Endothelial cell of umbilical vein (primary cell): Measurements from ENCODE around the gene STYXL1. TPM values are rescaled to one million over a fixed set of nuclear protein-coding genes. Genes with fewer than 3 reads are reported as not detected.

Experiments
- BruUV-seq: library from RNA; stranded (reverse); fragments of 400-500 nt; replicated peaks from 2 replicates; lab custom pipeline; 2021; lab: Mats Ljungman, UMichigan
- CTCF ChIA-PET: fragments of 300-600, 350-600 bp; sonication (Branson Sonifier 250); formaldehyde crosslinking; loops from one replicate; lab custom pipeline; 2021; ENCODE audit warnings: antibody characterized with exemption, inconsistent platforms; lab: Charles Lee
- POLR2A ChIA-PET: fragments of 300-600, 350-600 bp; sonication (Branson Sonifier 250); formaldehyde crosslinking; loops from one replicate; lab custom pipeline; 2021; ENCODE audit warnings: antibody characterized with exemption, inconsistent platforms; lab: Charles Lee
- DNase-seq: peaks from one replicate; pipeline ENCODE4 v3.0.0-alpha.2; 2011; ENCODE audit warnings: low read depth, low spot score
- FAIRE-seq: peaks from 2 replicates; lab custom pipeline; 2011; peaks lifted over from hg19 to GRCh38; lab: Jason Lieb, UNC
- H2AFZ ChIP-seq: 2 replicates; pipeline ENCODE4 v1.6.0; 2012; ENCODE audit warnings: low read depth, low read length, control low read depth, inconsistent platforms
- H3K27ac ChIP-seq: 2 replicates; pipeline ENCODE4 v1.5.1; 2011; ENCODE audit warnings: low read depth, mild to moderate bottlenecking, control low read depth, low read length, moderate library complexity; ENCODE audit not compliant: insufficient read depth
- H3K27me3 ChIP-seq, 2 experiments: 2 replicates each; pipeline versions ENCODE4 v1.6.0 to v1.6.1; 2011; ENCODE audit warnings: low read length in 2 of 2, mixed read lengths in 1 of 2; ENCODE audit not compliant: control insufficient read depth in 2 of 2, insufficient read depth in 2 of 2
- H3K36me3 ChIP-seq, 2 experiments: 2 replicates in 1 of 2; 3 replicates in 1 of 2; pipeline ENCODE4 v1.5.1; 2011; ENCODE audit warnings: low read length in 2 of 2, mild to moderate bottlenecking in 1 of 2, moderate library complexity in 1 of 2; ENCODE audit not compliant: control insufficient read depth in 2 of 2, insufficient read depth in 2 of 2; ENCODE audit errors: extremely low read depth in 1 of 2
- H3K4me1 ChIP-seq: 3 replicates; pipeline ENCODE4 v1.5.1; 2011; ENCODE audit warnings: mild to moderate bottlenecking, low read length; ENCODE audit not compliant: control insufficient read depth, insufficient read depth; ENCODE audit errors: extremely low read depth
- H3K4me2 ChIP-seq: 2 replicates; pipeline ENCODE4 v1.6.1; 2011; ENCODE audit warnings: low read length, control low read depth, mixed read lengths; ENCODE audit not compliant: insufficient read depth
- H3K4me3 ChIP-seq, 3 experiments: fragments of 200-600 bp in 1 of 3; sonication (generic), shearing (Covaris generic) in 1 of 3; replicated peaks in 1 of 3; 2 replicates each; pipeline ENCODE4 v1.5.1; 2011 to 2016; ENCODE audit warnings: control low read depth in 3 of 3, low read length in 3 of 3, mild to moderate bottlenecking in 2 of 3, inconsistent platforms in 1 of 3, low read depth in 1 of 3, moderate library complexity in 1 of 3; ENCODE audit not compliant: insufficient read depth in 1 of 3
- H3K79me2 ChIP-seq: 2 replicates; pipeline ENCODE4 v1.6.0; 2012; ENCODE audit warnings: low read length, inconsistent platforms; ENCODE audit not compliant: control insufficient read depth, insufficient read depth
- H3K9ac ChIP-seq: replicated peaks from 2 replicates; pipeline ENCODE3; 2011; ENCODE audit warnings: low read length, control low read depth; ENCODE audit not compliant: insufficient read depth; ENCODE audit errors: extremely low read depth
- H3K9me1 ChIP-seq: replicated peaks from 3 replicates; pipeline ENCODE4 v1.6.0; 2011; ENCODE audit warnings: mild to moderate bottlenecking, low read length; ENCODE audit not compliant: control insufficient read depth, insufficient read depth; ENCODE audit errors: extremely low read depth
- H3K9me3 ChIP-seq: replicated peaks from 2 replicates; pipeline ENCODE4 v1.5.1; 2012; ENCODE audit warnings: low read length, inconsistent platforms; ENCODE audit not compliant: control insufficient read depth, insufficient read depth
- H4K20me1 ChIP-seq: replicated peaks from 2 replicates; pipeline ENCODE3; 2011; ENCODE audit warnings: mild to moderate bottlenecking, low read length; ENCODE audit not compliant: control insufficient read depth, insufficient read depth; ENCODE audit errors: extremely low read depth
- CTCF ChIP-seq, 2 donors: IDR thresholded peaks; 1 replicate in 1 of 2; 2 replicates in 1 of 2; pipeline ENCODE4 v1.5.1; 2011; ENCODE audit warnings: low read length in 2 of 2, mild to moderate bottlenecking in 2 of 2, moderate library complexity in 2 of 2, control low read depth in 1 of 2, inconsistent platforms in 1 of 2, low read depth in 1 of 2; ENCODE audit not compliant: insufficient read depth in 1 of 2; ENCODE audit errors: extremely low read depth in 1 of 2
- EZH2 ChIP-seq: IDR thresholded peaks from 2 replicates; pipeline ENCODE4 v1.6.1; 2012; ENCODE audit warnings: borderline replicate concordance, low read depth, mild to moderate bottlenecking, moderate library complexity, low read length, inconsistent platforms; ENCODE audit not compliant: severe bottlenecking
- FOS ChIP-seq: IDR thresholded peaks from 2 replicates; pipeline ENCODE4 v1.6.1; 2011; ENCODE audit warnings: mild to moderate bottlenecking, low read length, moderate library complexity, borderline replicate concordance; ENCODE audit not compliant: insufficient read depth
- GATA2 ChIP-seq: IDR thresholded peaks from 2 replicates; pipeline ENCODE4 v1.7.0; 2011; ENCODE audit warnings: low read depth, mild to moderate bottlenecking, moderate library complexity, mixed read lengths, low read length; ENCODE audit not compliant: insufficient read length, insufficient read depth
- JUN ChIP-seq: IDR thresholded peaks from 2 replicates; pipeline ENCODE4 v1.6.1; 2011; ENCODE audit warnings: borderline replicate concordance, low read depth; ENCODE audit not compliant: insufficient read length, insufficient read depth
- MAX ChIP-seq: IDR thresholded peaks from 2 replicates; pipeline ENCODE4 v1.6.1; 2011; ENCODE audit not compliant: insufficient read depth, insufficient read length
- MYC ChIP-seq: IDR thresholded peaks from one replicate; pipeline ENCODE4 v1.6.1; 2011; ENCODE audit warnings: mild to moderate bottlenecking, low read depth, low read length
- POLR2A ChIP-seq: IDR thresholded peaks from 2 replicates; pipeline ENCODE4 v1.6.1; 2012; ENCODE audit warnings: low read depth, mild to moderate bottlenecking, control low read depth, low read length
- POLR2AphosphoS5 ChIP-seq: IDR thresholded peaks from 2 replicates; pipeline ENCODE4 v1.6.1; 2012; ENCODE audit warnings: low read depth, mild to moderate bottlenecking, control low read depth, low read length, moderate library complexity; ENCODE audit not compliant: insufficient read depth
- dilution Hi-C: fragments of 300-500 bp; cut with MboI; formaldehyde crosslinking; loops from one replicate; pipeline ENCODE4 v1.15.0; 2019; ENCODE audit warnings: low sequenced_read_pairs; ENCODE audit not compliant: extremely low pct_ligation_motif_present
- intact Hi-C: fragments of 100-400 bp; cut with micrococcal nuclease; formaldehyde crosslinking; loops from one replicate; pipeline ENCODE4 v1.10.0; 2022
- polyA plus RNA-seq, 4 experiments: library from polyadenylated mRNA; depleted of rRNA in 3 of 4; stranded (reverse) in 3 of 4; unstranded in 1 of 4; fragments of >200 nt; gene quantifications; 2 replicates each; pipeline versions ENCODE4 v1.2.1 to v1.2.3, GENCODE V29; 2011 to 2012; ENCODE audit warnings: missing spikeins in 1 of 4
- total RNA-seq: library from RNA; stranded (reverse); gene quantifications from 2 replicates; pipeline ENCODE4 v1.2.3, GENCODE V29; 2021

STYXL1 gene
- total and polyA plus RNA-seq, 2 donors (not counting 3 experiments of a cell fraction or from before 2014, with no cell fraction given): 23.0 to 67.6 TPM

- no peaks in the 10 kb centered on the region for H3K79me2 ChIP-seq
- no TSS peak for BruUV-seq
- intact Hi-C loops: loop anchor here (2.0 kb wide), 1 partner anchor 80 kb away; the partner anchor contains the start of gene POR
- peak overlapping the region; percentile 97 for H2AFZ ChIP-seq
- H3K4me1 ChIP-seq: peaks cover 4% of the 10 kb centered on the region
- no peak for TF ChIP-seq POLR2AphosphoS5
- no peak for TF ChIP-seq POLR2A
- TF ChIP-seq FOS: no peak
- TF ChIP-seq JUN: no peak
- no peak for TF ChIP-seq GATA2
- no peak for TF ChIP-seq MAX
- TF ChIP-seq CTCF (IDR thresholded peaks at IDR 0.05; ENCODE audit: extremely low read depth in 1 of 2, insufficient read depth in 1 of 2, low read depth in 1 of 2, low read length in 2 of 2): no peak
- TF ChIP-seq EZH2: no peak
- TF ChIP-seq MYC: no peak
- dilution Hi-C loops: no loop called here
- ChIA-PET CTCF (interaction anchor here (1.0 to 2.4 kb wide), 3 partner anchors 14 to 79 kb away, joined by 3 to 6 read pairs (median 3); no protein-coding TSS in a partner anchor), POLR2A (interaction anchor here (0.8 kb wide), 1 partner anchor 79 kb away, joined by 4 read pairs; no protein-coding TSS in a partner anchor)
- peaks cover 0 to 10% of the 10 kb centered on the region in 2 experiments for H3K36me3 ChIP-seq
- FAIRE-seq: no peak
- H3K4me2 ChIP-seq: peak overlapping the region; percentile 76
- peak overlapping the region; percentile 49 for H3K9ac ChIP-seq
- peak overlapping the region in 1 of 3 experiments; percentile 36 for H3K4me3 ChIP-seq
- no peaks in the 10 kb centered on the region for H3K9me3 ChIP-seq
- H3K27ac ChIP-seq: no peak overlapping the region
- no peaks in the 10 kb centered on the region for H3K9me1 ChIP-seq
- H3K27me3 ChIP-seq: no peaks in the 10 kb centered on the region
- no peaks in the 10 kb centered on the region for H4K20me1 ChIP-seq
- DNase-seq: no peak
These were observed 52.7 kb downstream of the STYXL1 start for GRCh38 chr7:75995052-75995471.
